Lower leg skin (tissue), 4 donors: ENCODE data around the gene FBLN1. TPM values are rescaled to one million over a fixed set of nuclear protein-coding genes. Genes with fewer than 3 reads are reported as not detected.
A peak's percentile ranks its signal among the peaks of the same experiment; 100 is the strongest.

Experiments
- DNase-seq, 2 donors: peaks; one replicate each; pipeline ENCODE4 v3.0.0-alpha.2; 2019; ENCODE audit warnings: low spot score in 2 of 2
- H3K4me3 ChIP-seq: fragments of 200-600 bp; sonication (generic); 2 replicates; pipeline ENCODE4 v1.5.1; 2017; ENCODE audit warnings: mild to moderate bottlenecking, low read depth; ENCODE audit not compliant: poor library complexity, severe bottlenecking
- CTCF ChIP-seq, 3 donors: fragments of 450-650 bp; IDR thresholded peaks; one replicate each; pipeline ENCODE4 v1.5.1; 2016; ENCODE audit warnings: antibody characterized with exemption in 3 of 3, mild to moderate bottlenecking in 3 of 3, moderate library complexity in 2 of 3
- POLR2A ChIP-seq, 2 donors: fragments of 450-650 bp; IDR thresholded peaks; one replicate each; pipeline ENCODE4 v1.6.1; 2016 to 2017; ENCODE audit warnings: antibody characterized with exemption in 2 of 2, mild to moderate bottlenecking in 1 of 2, moderate library complexity in 1 of 2
- WGBS, 2 donors: methylation state at CpG; one replicate each; pipeline ENCODE4 v1.1.5; 2018; 5-methylcytosine and 5-hydroxymethylcytosine counted together
- intact Hi-C: fragments of 100-400 bp; cut with DNase I; formaldehyde crosslinking; loops from one replicate; pipeline ENCODE4 v1.15.0; 2023; ENCODE audit warnings: low total_unique reads
- total RNA-seq, 4 donors: library from RNA; depleted of rRNA; stranded (reverse); fragments of >200 nt; gene quantifications; one replicate each; pipeline ENCODE4 v1.1.0, GENCODE V29; 2016

FBLN1 gene
- total RNA-seq, 4 donors from 2014 or later: 114 to 414 (median 163) TPM

DNA sequence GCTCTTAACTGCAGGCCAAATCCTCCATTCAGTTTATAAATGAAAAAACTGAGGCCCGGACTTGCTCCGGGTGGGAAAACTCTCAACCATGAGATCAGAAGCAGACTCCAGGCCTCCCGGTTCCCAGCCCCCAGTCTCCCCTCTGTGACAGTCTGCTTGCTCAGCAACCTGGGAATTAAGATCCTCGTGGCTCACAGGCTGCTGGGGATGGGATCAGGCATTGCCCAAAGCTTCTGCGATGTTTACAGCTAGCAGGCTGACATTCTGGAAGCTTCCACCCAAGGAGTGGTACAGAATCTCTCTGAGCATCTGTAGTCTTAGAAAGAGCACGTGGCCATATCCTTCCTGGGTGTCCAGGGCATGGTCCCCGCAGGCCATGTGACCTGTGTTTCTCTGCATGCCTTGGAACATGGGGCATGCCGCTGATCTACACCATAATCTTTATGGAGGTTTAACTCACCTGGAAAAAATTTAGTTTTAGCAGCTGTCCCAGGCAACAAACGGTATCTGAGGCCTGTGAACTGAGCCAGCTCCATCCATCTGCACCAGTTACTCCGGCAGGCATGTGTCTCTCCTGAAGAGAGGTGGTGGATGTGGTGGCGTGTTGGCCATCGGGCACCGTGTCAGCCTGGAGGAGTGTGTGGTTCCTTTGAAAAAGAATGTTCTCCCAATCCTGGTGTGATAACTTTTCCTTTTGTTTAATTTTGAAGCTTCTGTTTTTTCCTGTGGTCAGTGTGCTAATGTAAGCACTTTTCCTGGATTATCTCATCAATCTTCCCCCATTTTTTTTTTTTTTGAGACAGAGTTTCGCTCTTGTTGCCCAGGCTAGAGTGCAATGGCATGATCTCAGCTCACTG is 7.9 kb downstream of the FBLN1 start:
- no peak overlapping the region for H3K4me3 ChIP-seq
- TF ChIP-seq CTCF (IDR thresholded peaks at IDR 0.05) (no peak), POLR2A (IDR thresholded peaks at IDR 0.05) (no peak)
- intact Hi-C loops: no loop called here
- DNase-seq: no peak
- WGBS, 2 donors: 70 to 71% methylated on average over 12 to 14 of the region's 14 CpGs

DNA sequence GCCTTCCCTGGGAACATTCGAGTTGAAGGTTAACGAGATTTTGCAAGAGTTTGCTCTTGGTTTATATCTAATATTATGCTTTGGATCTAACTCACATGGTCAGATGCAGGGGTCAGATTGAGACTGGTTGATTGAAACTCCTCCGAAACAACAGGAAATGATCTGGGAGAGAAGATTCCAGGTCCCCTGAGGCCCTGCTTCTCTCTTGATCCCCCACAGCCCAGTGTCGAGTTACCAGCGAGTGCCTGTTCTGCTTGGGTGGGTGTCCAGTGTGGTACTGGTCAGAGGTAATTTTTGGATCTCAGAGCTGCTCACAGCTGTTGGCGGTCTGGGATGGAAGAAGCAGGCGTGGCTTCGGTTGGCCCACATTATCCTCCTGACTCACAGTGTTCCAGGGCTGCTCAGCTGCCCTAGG is 9.2 kb downstream of the FBLN1 start:
- WGBS, 2 donors: 48 to 56% methylated on average over 8 of the region's 8 CpGs
- TF ChIP-seq CTCF (IDR thresholded peaks at IDR 0.05) (no peak), POLR2A (IDR thresholded peaks at IDR 0.05) (no peak)
- H3K4me3 ChIP-seq: no peak overlapping the region
- DNase-seq: peak in 1 of 2 donors; percentile 66
- intact Hi-C loops: no loop called here

DNA sequence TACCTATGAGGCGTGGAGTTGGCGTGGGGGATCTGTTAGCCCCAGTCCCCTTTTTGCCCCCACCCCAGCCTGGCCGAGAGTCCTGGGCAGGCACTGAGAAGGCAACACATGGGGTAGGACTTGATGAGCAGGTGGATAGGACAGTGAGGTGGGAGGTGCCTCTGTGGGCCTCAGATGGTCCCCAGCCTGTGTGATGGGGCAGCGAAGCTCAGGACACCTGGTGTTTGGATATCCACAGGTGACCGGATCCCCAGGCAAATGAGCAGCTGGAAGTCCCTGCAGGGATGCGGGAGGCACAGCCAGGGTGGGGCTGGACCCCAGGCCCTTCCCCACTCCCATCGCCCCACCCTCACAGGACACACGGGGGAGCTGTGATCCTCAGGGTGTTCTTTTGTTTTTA is 9.7 kb downstream of the FBLN1 start:
- intact Hi-C loops: no loop called here
- H3K4me3 ChIP-seq: no peak overlapping the region
- TF ChIP-seq POLR2A (IDR thresholded peaks at IDR 0.05): no peak
- TF ChIP-seq CTCF (IDR thresholded peaks at IDR 0.05): no peak
- DNase-seq: no peak
- 67 to 77% methylated on average over 8 of the region's 8 CpGs for WGBS, 2 donors

GRCh38 chr22:45515676-45516075 is 13.0 kb downstream of the FBLN1 start:
- no peak for DNase-seq
- H3K4me3 ChIP-seq: no peak overlapping the region
- intact Hi-C loops: no loop called here
- TF ChIP-seq CTCF (IDR thresholded peaks at IDR 0.05) (no peak), POLR2A (IDR thresholded peaks at IDR 0.05) (no peak)
- WGBS, 2 donors: 60 to 65% methylated on average over 8 to 9 of the region's 9 CpGs

DNA sequence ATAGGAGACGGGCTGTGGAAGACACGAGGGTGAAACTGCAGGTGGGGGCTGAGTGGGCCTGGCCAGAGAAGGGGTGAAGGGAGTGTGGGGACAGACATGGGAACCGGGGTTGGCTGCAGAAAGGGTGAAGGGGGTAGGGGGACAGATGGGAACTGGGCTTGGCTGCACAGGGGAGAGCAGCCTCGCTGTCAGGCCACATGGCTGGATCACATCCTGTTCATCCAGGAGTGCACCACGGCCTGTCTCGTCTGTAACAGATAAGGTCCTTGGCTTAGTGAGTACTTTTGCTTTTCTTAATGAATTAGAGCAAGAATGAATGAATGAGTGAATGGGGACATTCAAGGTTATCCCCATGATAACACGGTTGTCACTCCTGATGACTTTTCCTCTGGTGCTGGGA is 13.5 kb downstream of the FBLN1 start:
- no peak for DNase-seq
- intact Hi-C loops: no loop called here
- TF ChIP-seq POLR2A (IDR thresholded peaks at IDR 0.05) (no peak), CTCF (IDR thresholded peaks at IDR 0.05) (no peak)
- WGBS, 2 donors: 74 to 80% methylated on average over 7 of the region's 7 CpGs
- no peak overlapping the region for H3K4me3 ChIP-seq
